Activated CD4-positive, alpha-beta T cell treated with anti-CD3 and anti-CD28 coated beads, Interleukin-2, Interleukin-4, amounts not matched to agents 100 ng/mL and 50 ng/mL, durations not matched to agents 16 hours and 8 hours (primary cell): Measurements from ENCODE around the gene ZSCAN26.

Source experiments
- DNase-seq: peaks from one replicate; pipeline ENCODE4 v3.0.0-alpha.2; 2020; ENCODE audit warnings: low spot score

ZSCAN26 gene

DNA sequence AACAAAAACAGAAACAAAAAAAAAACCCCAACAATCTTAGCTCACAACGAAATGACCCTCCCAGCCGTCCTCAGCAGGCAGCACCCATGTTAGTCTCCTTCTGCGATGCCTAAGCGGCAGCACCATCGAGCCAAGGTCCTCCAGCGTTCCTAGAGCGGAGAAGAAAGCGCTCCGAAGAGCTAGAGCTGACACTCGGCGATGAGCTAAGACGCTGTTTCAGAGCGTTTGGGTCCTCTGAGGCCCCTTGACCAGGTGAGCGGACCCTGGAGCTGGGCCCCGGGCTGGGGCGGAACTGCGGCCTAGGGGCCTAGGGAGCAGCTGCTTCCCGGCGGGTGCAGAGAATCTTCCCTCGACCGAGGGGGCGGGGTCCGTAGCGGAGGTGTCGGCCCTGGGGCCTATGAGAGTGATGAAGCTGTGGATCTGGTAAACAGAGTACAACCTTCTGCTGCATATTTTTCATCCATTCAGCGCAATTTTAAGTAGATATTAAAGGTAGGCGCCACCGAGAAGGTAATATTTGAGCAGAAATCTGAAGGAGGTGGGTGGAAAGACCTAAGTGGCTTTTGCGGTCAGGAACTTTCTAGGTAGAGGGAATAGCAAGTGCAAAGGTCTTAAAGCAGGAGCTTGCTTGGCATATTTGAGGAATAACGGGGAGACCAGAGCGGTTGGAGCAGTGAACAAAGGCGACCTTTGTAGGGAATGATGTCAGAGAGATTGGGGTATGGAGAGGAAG is at the start of gene ZSCAN26:
Gene ZSCAN26, plus strand, starts transcription at position 182 of the 733 bp plus-strand sequence. CDS start 4,777 bp downstream, outside the sequence.
- peak; percentile 83 for DNase-seq

DNA sequence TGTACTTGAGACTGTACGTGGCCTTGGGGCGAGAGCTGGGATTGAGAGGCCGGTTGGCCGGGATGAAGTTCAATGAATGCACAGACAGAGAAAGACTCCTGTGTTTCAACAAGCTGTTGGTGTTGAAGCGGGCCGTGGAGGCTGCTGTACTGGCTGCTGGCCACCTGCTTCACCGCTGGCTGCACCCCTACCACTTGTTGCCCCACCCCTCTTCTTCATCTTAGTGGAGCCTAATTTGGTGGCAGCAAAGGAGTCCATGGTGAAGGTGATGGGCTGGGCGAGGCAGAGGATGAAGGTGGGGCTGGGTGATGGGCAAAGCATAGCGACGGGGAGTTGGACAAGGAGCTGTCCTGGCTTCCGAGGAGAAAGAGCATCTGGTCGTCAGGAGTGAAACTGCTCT is 49.1 kb upstream of the ZSCAN26 start:
- DNase-seq: no peak

DNA sequence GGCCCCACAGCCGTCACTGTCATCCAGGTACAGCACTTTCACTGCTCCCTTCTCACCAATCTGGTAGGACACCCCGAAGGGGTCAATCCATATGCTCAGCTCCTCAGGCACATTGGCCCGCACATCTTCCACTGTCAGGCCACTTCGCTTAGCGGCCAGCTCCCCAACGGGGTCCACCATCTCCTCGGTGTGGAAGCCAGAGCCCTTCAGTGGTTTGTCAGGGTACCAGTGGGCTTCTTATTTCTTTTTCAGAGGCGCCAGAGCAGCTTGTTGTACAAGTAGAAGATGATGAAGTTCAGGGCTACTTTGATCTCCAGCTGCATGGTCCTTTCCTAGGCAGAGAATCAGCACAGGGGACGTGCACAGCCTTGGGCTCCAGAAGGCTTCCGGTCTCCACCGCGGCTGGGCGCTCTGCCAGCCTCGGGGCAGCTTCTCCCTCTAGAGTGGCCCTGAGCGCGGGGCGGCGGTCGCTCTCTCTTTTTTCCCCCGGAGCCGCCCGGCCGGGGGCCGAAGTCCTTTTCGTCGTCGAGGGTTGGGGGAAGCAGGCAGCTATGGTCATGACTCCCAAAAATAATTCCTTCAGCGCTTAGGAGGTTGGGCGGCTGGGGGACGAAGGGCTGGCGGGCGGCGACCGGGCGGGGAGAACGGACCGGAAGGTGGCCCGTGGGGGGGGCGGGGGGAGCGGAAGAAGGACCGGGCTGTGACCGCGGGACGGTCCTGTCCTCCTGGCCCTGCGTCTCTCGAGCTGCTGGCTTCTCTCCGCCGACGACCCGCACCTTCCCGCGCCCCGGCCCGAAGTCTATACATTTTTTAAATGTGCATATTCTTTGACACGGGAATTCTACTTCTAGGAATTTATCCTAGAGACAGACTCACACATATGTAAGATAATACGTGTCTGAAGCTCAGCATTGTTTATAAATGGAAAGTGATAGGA is 48.4 kb upstream of the ZSCAN26 start:
- DNase-seq: no peak

DNA sequence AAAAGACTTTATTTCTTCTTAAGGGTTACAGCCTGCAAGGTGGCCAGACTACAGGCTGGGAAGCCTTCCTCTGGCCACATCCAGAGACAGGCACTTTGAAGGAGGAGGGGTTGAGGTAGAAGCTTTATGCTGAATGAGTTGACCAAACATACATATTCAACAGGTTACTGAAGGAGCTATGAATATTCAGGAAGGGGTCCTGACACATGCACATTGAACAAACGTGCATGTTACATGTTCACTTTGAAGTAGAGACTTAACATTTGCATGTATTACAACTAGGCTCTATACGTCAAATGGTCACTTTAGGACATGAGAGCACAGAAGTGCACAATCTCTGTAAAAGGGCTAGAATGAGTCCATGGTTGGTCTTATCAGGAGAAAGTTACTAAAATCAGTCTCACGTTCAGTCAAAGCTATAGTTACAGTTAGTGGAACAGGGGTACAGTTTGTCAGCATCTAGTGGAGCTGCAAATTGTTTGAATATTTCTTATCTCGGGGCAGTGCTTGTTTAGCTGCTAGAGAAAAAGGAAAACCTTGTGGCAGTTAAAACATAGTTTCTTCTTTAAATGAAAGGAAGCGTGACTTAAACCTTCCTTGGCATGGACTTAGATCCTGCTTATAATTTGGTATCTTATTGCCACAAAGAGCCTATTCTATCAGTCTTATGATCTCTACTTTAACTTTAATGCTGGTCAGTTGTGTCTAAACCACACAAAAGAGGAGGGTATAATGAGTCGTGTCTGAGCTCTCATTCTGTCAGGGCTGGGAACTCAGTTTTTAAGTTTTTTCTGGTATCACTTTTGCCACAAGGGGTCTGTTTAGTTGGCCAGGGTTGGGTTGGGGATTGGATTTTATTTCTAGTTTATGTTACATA is 46.4 kb upstream of the ZSCAN26 start:
- DNase-seq: no peak

DNA sequence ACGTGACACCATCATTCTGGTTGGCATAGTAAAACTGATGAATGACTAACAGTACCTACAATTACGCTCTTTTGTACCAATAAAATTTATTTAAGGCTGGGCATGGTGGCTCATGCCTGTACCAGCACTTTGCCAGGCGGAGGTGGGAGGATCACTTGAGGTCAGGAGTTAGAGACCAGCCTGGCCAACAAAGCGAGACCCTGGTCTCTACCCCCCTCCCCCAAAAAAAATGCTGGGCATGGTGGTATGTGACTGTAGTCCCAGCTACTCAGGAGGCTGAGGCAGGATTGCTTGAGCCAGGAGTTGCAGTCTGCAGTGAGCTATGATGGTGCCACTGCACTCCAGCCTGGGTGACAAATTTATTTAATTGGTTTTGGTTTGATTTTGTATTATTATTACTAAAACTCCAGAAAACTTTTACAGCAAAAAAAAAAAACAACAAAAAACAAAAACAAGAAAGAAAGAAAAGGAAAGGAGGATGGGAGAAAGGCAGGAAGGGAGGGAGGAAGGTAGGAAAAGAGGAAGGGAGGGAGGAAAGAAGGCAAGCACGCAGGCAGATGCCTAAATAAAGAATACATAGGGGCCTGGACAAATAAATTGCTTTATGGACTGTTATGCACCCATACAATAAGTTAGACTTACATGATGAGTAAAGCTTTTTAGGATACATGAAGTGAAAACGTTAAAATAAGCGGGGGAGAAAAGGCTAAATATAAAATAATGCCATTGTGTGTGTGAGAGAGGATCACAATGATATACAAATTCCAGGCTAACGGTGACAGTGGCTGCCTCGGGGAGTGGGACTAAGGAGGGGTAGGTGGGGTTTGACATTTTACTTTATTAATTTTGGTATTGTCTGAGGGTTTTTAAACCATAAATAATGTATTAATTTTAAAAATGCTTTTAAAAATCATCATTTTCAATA is 42.5 kb upstream of the ZSCAN26 start:
- DNase-seq: no peak

DNA sequence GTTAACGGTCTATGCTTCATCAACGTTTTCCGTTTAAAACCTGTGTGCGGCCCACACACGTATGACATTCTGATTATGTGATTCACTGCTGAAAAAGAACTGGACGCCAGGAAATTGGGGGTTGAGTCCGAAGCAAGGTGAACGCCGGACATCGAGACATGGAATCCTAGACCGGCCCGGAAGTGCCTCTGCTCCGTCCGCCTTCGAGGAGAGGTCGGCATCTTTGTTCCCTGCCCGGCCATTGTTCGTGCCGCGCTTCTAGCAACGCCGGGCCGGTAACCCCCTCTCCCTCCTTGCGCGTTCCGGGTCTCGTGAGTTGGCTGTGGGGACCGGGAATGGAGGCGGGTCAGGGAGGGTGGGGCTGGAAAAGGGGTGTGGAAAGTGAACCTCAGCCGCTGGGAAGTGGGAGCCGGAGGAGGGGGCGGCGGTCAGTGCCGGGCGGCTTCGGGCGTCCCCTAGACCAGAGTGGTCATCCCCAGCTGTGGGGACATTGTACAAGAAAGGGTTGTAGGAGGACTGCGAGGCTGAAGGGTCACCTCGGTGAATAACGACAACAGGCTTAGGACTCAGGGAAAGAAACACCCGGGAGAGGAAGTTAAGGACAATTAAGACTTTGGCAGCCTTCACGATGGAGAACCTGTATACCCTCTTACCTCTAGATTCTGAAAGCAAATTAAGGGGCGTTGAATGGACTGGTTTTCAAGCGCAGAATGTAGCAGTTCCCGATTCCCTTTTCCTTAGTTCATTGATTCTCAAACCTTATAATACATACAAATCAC is 41.7 kb upstream of the ZSCAN26 start, which contains the start of gene ZSCAN9:
Gene ZSCAN9, plus strand, starts transcription at position 220 of the 779 bp plus-strand sequence. CDS start 1,810 bp downstream, outside the sequence.
- DNase-seq: peak; percentile 46

DNA sequence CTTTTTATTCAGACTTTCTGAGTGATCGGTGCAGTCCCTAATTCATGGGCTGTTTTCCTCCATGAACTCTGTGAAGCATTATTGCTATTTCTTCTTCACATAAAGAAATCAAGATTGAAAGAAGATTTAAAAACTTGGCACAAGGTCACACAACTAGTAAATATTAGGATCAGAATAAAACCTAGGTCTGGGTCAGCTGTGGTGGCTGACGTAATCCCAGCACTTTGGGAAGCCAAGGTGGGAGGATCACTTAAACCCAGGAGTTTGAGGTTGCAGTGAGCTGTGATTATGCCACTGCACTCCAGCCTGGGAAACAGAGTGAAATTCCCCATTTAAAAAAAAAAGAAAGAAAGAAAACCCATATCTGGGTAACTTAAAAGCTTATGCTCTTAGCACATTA is 40.5 kb upstream of the ZSCAN26 start:
- no peak for DNase-seq

DNA sequence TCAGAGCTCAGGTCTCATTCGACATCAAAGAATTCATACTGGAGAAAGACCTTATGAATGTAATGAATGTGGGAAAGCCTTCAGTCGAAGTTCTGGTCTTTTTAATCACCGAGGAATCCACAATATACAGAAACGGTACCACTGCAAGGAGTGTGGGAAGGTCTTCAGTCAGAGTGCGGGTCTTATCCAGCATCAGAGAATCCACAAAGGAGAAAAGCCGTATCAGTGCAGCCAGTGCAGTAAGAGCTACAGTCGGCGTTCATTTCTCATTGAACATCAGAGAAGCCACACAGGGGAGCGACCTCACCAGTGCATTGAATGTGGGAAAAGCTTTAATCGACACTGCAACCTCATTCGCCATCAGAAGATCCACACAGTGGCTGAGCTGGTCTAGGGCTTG is 34.2 kb upstream of the ZSCAN26 start:
- no peak for DNase-seq

DNA sequence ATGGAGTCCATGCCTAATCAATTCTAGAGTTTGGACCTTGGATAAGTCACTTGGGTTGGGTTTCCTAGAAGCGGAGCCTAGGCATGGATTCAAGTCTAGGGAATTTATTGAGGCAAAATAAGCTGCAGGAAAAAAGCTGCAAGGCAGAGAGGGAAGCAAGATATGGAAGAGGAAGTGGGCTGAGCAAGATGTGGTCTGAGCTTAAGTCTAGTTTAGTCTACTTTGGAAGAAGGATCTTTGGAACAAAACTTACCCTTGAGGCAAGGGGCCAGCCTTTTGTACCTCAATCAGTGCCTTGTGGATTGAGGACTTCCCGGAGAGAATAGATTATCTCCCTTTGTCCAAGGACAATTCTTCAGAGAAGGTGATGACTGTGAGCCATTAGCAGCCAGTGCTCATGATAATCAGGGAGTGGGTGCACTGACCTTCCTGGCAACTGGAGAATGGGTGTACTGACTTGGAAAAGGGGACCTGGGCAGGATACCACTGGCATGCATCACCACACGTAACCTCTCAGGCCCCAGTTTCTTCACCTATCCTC is 31.0 kb upstream of the ZSCAN26 start:
- DNase-seq: no peak

DNA sequence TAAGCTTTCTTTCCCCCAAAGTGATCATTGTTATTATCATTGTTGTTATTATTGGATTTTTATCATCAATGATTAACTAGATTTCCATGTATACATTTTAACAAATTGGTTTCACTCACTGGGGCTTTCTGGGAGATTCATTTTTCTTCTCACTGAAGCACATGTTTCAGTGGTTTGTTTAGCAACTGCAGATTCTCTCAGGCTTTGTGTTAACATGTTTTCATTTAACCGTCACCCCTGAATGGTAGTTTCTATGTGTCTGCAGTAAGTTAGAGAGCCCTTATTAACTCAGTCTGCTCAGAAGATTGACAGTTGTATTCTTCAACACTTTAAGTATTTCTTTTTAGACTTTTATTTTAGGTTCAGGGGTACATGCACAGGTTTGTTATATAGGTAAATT is 27.3 kb upstream of the ZSCAN26 start:
- DNase-seq: no peak

DNA sequence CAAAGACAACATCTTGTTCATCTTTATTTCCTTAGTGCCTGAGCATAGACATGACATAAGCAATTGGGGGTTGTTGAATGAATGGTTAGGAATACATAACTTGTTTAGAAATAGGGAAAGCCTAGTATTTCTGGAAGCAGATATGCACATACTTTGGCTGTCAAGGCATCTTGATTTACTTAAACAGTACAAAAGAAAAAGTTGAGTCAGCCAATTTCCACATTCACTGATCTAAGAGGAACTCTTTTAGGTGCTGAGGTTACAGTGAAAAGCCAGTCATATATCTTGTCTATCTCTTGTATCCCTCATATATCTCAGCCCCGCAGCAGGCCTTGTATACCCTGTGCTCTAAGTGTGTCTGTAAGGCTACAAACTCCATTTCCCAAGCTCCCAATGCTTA is 26.5 kb upstream of the ZSCAN26 start:
- DNase-seq: no peak

DNA sequence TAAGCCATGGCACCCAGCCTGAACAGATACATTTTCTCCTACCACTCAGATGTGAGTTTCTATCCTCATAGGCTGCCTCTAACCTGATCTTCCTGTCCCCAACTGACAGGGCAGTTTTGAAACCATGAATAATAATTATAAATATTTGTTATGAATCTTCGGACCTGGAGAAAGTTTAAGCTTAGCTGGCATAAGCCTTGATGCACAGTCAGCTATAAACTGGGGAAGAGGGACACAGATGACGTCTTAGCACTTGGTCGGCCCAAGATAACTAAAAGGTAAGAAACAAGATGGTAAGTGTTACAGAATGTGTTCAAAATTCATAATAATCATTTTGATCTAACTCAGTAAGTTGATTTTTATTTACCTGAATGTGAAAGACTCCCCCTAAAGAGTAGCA is 23.0 kb upstream of the ZSCAN26 start:
- DNase-seq: no peak

DNA sequence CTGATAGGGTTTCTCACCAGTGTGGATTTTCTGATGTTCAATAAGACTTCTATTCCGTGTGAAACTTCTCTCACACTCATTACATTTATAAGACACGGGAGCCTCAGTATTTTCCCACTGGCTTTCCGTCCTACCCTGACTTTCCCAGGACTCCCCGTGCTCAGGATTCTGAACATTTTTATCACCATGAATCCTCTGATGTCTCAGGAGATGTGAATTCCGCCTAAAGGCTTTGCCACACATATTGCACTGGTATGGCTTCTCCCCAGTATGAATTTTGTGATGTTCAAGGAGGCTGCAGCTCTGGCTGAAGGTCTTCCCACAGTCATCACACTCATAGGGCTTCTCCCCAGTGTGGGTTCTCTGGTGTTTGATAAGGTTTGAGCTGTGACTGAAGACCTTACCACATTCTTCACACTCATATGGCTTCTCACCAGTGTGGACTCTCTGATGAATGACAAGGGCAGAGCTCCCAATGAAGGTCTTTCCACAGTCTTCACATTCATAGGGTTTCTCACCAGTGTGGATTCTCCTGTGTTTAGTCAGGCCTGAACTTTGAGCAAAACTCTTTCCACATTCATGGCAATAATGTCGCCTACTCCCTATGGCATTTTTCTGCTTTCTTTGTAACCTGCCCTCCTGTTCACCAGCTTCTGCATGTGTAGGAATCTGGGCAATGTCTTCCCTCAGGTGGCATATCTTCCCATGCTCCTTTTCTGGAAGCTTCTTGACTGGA is 21.6 kb upstream of the ZSCAN26 start:
- no peak for DNase-seq

DNA sequence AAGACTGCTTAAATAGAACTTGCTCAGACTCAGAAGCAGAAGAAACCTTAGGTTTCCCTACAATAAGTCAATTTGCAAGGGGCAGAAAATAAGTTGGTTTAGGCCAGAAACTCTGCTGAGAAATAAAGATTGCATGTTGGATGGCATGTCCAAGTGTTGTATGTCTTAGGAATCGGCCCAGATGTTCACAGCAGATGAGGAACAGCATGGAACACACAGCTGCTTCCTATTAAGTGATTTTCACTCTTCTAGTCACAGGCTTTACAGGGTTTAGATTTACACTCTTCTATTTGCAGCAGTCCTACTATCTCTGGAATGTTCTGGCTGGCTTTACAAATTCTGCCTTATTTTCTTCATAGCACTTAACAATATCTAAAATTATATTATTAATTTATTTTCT is 18.0 kb upstream of the ZSCAN26 start:
- no peak for DNase-seq

DNA sequence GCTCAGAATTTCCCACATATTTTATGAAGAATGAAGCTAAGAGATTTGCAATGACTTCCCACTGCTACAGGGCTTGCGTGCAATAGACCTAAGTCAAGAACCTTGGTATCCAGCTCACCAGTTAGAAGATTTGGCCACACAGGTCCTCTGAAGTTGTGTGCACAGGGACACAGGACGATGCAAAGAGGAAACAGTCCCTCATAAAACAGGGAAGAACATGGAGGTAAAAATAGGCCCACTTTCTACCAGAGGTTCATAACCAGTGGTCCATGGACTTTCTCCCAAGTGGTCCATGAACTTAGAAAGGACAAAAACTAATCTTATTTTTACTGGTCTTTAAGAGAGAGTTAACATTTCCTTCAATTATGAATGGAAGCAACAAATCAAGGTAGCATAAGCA is 16.2 kb upstream of the ZSCAN26 start:
- DNase-seq: no peak

DNA sequence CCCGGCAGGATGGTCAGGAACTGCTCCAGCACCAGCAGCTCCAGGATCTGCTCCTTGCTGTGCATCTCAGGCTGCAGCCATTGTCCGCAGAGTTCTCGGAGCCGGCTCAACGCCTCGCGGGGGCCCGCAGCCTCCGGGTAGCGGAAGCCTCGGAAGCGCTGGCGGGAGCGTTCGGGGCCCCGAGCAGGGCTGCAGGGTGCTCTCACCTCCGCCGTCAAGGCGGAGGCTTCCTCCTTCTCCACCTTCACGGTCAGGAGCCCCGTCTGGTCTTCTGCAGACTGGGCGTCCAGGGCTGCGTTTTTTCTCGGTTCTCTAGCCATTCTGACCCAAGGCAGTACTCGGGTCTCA is 15.3 kb upstream of the ZSCAN26 start:
- DNase-seq: peak; percentile 37

DNA sequence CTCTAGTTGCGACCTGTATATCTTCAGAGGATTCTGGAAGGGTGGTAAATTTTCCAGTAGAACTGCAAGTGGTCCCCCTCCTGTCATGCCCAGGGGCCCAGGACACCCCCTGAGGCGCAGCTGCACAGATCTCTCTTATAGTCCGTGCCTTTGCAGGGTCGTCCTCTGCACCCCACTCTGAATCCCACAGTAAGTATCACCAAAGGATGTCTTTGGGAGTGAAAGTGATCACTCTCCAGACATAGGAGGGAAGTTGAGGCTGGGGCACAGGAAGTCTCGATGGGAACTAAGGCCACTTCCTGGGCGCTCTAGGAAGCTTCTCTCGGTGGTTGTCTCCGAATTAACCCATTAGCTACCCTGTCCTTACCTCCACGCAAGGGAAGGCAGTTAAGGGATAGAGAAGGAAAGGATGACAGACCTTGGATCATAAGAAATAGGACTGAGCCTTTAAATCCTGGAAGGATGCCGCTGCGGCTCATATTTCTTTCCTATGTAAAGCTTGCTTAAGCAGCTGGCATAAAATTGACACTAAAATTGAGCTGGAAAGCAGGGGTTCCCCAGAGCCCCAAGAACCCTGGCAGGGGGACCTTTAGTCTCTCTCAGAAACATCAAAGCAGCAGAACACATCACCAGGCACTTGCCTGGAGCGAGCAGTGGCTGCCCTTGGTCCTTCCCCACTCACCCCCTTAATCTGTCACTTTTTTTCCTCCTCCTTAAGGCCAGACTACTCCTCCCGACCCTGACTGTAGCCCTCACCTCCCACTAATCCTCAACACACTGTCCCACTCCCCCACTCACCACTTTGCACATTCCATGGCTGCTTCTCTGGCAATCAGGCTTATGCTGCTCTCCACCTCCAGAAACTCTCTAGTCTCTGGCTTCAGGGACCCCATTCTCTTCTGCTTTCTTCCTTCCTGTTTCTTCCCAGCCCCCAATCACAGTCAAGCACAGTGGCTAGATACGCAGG is 14.7 kb upstream of the ZSCAN26 start, which contains the start of gene ZKSCAN4:
Gene ZKSCAN4, minus strand, starts transcription at position 261 of the 967 bp plus-strand sequence. CDS start 289 bp downstream, outside the sequence.
- DNase-seq: peak; percentile 78

DNA sequence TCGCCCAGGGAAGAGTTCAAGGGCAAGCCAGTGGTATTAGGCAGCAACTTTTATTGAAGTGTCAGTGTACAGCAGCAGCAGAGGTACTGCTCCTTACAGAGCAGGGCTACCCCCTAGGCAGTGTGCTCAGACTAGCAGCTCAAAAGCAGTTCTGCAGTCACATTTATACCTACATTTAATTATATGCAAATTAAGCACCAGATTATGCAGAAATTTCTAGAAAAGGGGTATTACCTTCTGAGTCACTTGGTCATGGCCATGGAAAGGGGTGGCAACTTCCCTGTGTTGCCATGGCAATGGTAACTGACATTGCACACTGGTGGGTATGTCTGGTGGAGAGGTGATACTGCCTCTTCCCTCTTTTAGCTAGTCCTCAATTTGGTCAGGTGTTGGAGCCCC is 12.8 kb upstream of the ZSCAN26 start:
- no peak for DNase-seq
